Measurements from ENCODE around the gene DYRK3.
"Not testable (repeated sequence)": the region's sequence is repeated elsewhere in the genome, so short reads cannot be mapped to it uniquely, and the experiment has no call there.

The DYRK3 gene

DNA sequence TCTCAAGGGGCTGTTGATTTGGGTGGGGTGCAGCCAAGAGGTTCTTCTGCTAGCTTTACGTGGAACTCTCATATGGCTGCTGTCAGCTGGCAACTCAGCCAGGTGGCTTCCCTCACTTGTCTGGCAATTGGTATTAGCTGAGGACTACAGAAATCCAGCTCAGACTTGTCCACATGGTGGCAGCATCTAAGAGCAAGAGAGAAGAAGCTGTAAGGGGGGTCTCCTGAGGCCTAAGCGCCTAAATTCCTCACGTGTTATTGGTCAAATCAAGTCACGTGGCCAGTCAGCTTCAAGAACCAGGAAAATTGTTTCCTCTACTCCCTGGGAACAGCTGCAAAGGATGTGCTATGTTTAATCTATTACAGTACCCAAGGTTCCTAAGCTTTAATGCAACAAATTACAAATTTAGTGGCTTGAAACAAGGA, 4.2 kb upstream of the DYRK3 start:
- no peak for DNase-seq (ENCODE audit: low read depth in 2 of 2)

DNA sequence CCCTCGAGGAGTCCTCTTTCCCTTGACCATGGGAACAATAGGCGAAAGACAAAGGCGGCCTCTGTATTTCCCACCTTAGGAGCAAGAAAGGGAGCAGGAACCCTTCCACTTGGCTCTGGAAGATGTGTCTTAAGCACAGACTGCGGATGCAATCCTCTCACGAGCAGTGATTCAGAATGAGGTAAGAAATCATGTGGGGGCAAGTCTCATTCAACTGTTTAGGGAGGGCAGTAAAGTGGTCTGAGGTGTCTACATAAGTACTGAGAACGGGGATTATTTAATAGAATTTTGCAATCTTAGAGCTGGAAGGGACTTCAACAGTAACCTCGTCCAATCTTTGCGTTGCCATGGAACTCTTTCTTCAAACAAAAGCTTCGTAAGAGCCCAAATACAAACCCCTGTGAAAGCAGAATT, 1.6 kb upstream of the DYRK3 start:
- DNase-seq (ENCODE audit: low read depth in 2 of 2): no peak

DNA sequence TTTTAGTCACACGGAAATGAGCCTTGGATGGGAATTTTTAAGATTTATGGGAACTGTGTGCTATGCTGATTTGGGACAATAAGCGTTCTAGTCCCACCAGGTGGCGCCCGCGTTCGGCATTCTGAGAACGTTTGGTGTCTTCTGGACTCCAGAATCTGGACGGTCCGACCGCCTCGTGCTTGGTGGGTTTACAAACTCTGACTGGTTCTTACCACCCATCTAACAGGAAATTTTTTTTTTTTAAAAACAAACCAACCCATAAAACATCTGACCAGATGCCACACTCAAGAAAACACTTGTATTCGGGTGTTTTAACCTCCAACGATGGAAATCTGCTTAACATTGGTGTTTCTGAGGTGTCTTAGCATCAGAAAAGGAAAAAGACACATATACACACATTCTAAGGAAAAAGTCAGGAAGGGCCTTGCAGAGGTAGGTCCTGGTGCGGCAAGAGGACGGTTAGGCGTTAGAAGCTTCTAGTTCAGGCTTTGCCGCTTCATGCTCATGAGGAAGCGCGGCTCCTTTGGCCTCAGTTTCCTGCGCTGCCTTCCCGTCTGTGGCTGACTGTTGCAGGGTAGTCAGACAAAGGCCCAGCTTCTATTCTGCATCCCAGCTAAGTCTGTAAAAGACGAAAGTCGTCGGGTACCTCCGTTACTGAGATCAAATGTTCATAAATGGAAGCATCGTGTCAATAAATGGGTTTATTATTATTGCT, 814 bp upstream of the DYRK3 start:
- peak; percentile 47 to 56 for DNase-seq (ENCODE audit: low read depth in 2 of 2)

DNA sequence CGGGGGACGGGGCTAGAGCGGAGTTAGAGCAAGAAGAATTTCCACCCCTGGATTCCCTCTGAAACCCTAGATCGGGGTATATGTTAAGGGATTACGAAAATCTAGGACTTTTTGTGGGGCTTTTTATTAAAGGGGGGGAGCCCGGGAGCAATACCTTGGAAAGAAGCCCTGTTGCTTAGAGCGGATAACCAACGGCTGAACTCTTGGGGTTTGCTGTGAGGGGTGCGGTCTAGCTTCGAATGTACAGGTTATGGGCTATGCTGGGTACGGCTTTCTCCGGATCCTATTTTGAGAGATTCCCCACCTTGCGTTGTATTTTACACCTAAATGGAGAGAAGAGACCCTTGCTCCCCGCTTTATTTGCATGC, 626 bp downstream of the DYRK3 start:
- DNase-seq (ENCODE audit: low read depth in 2 of 2): no peak

DNA sequence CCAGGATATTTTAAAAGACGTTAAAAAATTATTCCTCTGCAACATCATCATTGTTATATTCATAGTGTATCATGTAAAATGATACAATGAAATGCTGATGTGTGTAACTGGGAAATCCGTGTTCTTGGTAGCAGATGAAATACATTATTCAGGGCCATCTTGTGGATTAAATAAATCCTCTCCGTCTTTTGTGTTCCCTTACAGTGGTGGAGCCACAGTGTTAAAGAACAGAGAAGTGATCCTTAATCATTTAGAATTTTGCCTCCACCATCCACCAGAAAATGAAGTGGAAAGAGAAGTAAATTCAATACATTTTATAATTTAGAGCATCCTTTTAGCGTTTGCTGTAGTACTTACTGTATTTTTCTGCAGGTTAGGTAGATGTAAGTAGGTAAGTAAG, 1.3 kb downstream of the DYRK3 start:
- no peak for DNase-seq (ENCODE audit: low read depth in 2 of 2)

DNA sequence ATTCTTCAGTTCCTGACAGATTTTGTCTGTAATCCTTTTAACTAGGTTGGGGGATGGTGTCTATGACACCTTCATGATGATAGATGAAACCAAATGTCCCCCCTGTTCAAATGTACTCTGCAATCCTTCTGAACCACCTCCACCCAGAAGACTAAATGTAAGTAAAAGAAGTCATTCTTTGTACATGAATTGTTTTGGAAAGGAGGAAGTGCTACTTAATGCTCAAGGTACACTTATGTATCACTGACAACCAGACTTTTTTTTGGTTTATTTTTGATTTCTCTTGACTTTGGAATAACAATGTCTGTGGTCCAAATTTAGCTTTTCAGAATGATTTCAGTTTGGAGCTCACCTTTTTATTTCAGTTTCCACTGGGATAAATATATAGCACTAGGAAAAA, 2.3 kb downstream of the DYRK3 start:
- no peak for DNase-seq (ENCODE audit: low read depth in 2 of 2)

DNA sequence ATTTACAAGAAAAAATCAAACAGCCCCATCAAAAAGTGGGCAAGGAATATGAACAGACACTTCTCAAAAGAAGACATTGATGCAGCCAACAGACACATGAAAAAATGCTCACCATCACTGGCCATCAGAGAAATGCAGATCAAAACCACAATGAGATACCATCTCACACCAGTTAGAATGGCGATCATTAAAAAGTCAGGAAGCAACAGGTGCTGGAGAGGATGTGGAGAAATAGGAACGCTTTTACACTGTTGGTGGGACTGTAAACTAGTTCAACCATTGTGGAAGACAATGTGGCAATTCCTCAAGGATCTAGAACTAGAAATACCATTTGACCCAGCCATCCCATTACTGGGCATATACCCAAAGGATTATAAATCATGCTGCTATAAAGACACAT, 6.7 kb downstream of the DYRK3 start:
- not testable (repeated sequence) for DNase-seq (ENCODE audit: low read depth in 2 of 2)

- DNase-seq (ENCODE audit: low read depth in 2 of 2): no peak
Observed at GRCh38 chr1:206643118-206643698, 7.9 kb downstream of the DYRK3 start.

DNA sequence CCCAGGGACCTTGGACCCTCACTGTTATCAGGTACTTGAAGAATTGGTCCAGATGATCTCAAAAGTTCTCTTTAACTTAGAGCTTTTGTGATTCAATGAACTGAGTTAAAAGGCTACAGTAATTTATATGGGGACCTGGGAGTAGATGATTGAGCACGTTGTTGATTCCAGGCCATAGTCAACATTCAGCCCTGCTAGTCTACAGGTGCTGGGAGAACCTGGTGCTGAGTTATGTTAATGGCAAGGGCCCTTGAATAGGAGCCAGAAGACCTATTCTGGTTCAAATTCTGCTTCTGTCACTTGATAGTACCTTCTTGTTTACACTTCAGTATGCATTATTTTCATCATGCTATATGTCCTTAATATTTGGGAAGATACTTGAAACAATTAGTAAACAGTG, 11.2 kb downstream of the DYRK3 start:
- no peak for DNase-seq (ENCODE audit: low read depth in 2 of 2)

DNA sequence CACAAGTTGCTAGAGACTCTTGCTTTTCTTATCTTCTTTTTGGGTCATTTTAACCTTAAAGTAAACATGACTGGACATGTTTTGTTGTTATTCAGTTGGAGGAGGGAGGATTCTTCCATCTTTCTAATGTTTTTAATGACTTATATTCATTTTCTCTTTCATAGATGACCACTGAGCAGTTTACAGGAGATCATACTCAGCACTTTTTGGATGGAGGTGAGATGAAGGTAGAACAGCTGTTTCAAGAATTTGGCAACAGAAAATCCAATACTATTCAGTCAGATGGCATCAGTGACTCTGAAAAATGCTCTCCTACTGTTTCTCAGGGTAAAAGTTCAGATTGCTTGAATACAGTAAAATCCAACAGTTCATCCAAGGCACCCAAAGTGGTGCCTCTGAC, 11.9 kb downstream of the DYRK3 start:
- no peak for DNase-seq (ENCODE audit: low read depth in 2 of 2)

DNA sequence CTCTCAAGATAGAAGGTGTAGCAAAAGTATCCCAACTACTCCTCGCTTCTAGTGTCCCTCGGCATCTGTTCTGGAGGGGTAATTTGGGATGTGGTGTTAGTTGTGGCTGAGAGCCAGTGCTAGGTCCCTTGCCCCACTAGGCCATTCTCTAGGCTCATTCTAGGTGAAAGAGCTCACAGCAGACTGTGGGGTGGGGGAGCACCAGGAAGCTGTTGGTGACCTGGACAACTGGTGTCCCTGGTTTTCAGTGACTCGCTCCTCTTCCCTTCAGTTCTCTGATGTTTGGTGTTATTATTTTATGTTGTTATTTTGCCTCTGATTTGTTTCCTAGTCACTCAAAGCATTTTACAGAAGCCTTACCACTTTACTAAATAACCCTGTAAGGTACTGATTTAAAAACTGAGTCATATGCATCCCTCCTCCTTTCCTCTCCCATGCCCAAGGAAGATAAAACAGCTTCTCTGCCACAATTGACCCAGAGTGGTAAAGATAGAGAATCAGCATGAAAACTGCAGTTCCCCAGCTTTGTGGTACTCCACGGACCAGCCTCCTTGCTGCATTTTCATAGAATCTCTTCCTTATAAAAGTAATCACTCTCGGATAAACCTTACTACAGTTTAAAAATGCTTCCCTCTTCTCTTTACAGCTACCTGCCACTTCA, 14.1 kb downstream of the DYRK3 start:
- no peak for DNase-seq (ENCODE audit: low read depth in 2 of 2)

- DNase-seq (ENCODE audit: low read depth in 2 of 2): no peak
Observed at GRCh38 chr1:206651014-206651413, 15.7 kb downstream of the DYRK3 start.

- no peak for DNase-seq (ENCODE audit: low read depth in 2 of 2)
Observed at GRCh38 chr1:206651958-206652890, 16.9 kb downstream of the DYRK3 start.

DNA sequence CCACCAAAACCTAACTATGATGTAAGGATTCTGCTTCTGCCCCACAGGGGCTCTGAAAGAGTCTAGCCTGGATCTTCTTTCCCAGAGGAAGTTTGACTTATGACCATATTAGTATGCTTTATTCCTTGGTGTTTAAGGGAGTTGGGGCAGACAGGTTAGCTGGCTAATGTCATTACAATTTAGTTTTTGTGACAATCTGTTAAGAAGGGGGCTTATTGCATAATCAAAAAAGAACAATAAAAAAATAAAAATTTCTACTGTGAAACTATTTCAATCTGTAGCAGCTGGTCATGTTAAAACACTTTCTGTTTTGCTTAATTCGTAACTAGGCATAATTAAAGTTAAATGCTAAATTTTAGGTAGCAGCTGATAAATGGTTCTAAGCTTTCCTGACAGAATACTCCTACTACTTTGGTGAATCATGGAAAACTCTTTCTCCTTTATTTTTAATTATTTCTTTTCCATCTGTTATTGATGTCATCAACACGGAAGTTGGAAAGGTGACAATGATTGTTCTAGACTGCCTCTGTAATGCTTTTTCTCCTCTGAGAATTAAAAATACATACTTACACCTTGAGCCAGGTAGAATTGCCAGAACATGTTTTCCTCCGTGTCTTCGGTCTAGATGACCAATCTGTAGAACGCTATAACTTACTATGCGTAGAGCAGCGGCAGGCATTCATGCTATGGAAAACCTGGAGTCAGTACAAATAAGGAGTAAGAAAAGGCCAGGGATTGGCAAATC, 18.6 kb downstream of the DYRK3 start:
- DNase-seq (ENCODE audit: low read depth in 2 of 2): no peak

DNA sequence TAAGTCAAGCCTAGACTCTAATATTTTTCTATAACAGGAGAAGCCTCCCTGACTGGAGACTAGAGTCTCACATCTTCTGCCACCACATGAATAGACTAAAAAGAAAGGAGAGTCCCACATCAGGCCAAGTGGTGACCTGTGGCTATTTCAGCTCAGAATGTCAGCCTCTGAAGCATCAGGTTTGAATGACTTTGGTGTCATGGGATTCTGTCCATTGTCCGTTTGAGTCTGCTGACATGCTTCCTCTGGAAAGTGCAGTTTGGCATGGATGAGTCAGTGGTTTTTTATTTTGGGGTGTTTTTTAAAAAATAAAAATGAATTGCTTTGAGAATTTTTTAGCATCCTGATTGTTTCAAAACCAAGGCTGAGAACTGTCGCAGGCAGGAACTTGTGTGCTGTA, 19.5 kb downstream of the DYRK3 start:
- DNase-seq (ENCODE audit: low read depth in 2 of 2): no peak

DNA sequence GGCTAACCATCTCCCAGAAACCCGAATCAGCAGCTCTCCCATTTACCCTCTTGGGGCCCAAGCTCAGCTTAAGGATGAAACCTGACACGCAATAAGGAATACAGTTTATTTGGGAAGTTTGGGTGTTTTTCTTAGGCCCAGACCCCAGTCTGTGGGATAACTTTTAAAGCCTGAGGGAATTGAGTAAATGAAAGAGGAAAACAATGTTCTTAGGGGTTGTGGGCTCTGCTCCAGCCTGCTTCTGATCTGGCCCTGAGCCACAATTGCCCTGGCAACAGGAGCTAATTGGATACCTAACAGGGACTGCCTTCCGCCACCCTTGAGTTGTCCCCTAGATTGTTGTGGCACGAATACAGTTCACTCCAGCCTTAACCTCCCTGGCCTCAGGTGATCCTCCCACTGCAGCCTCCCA, 20.1 kb downstream of the DYRK3 start:
- no peak for DNase-seq (ENCODE audit: low read depth in 2 of 2)

GRCh38 chr1:206656936-206657335, 21.6 kb downstream of the DYRK3 start:
- DNase-seq (ENCODE audit: low read depth in 2 of 2): no peak

GRCh38 chr1:206657751-206658150, 22.4 kb downstream of the DYRK3 start:
- no peak for DNase-seq (ENCODE audit: low read depth in 2 of 2)

GRCh38 chr1:206658264-206658980, 23.1 kb downstream of the DYRK3 start:
- DNase-seq (ENCODE audit: low read depth in 2 of 2): peak in 1 of 2 donors; percentile 30

DNA sequence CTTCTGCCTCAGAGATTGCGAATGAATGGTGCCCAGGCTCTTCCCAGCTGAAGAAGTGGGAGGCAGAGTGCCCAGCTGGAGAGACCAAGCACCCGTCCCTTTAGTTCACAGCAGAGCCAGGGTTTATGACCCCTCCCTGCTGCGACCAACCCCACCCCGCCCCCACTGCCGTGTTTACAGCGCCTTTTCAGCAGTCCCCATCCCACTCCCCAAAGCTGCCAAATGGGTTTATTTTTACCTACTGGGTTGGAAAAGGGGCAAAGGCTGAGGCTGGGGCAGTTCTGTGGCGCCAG, 23.6 kb downstream of the DYRK3 start:
- no peak for DNase-seq (ENCODE audit: low read depth in 2 of 2)

GRCh38 chr1:206660136-206660535, 24.8 kb downstream of the DYRK3 start:
- DNase-seq (ENCODE audit: low read depth in 2 of 2): no peak

Data from stimulated activated CD8-positive, alpha-beta memory T cell treated with anti-CD3 and anti-CD28 coated beads, Interleukin-2, amount 100 ng/mL, for 1 hour (primary cell).